Stimulated activated CD4-positive, alpha-beta T cell treated with anti-CD3 and anti-CD28 coated beads, Interleukin-15, amount 100 ng/mL, for 48 hours (primary cell): ENCODE results near the gene CDK17.
A peak's percentile ranks its signal among the peaks of the same experiment; 100 is the strongest.

Source experiments
- DNase-seq, 2 donors: peaks; one replicate each; pipeline ENCODE4 v3.0.0-alpha.2; 2020; ENCODE audit warnings: low read depth in 2 of 2

CDK17 gene

GRCh38 chr12:96263449-96263902, 136.8 kb downstream of the CDK17 start:
- no peak for DNase-seq

- DNase-seq, result no peak
These were observed 138.7 kb downstream of the CDK17 start for GRCh38 chr12:96261557-96261956.

GRCh38 chr12:96260644-96261043, 139.6 kb downstream of the CDK17 start:
- DNase-seq, result no peak

GRCh38 chr12:96260231-96260630, 140.0 kb downstream of the CDK17 start:
- no peak for DNase-seq

GRCh38 chr12:96258104-96258961, 141.9 kb downstream of the CDK17 start:
- DNase-seq, result no peak

GRCh38 chr12:96257550-96258103, 142.6 kb downstream of the CDK17 start:
- DNase-seq, result no peak

- DNase-seq, result no peak
These were observed 143.4 kb downstream of the CDK17 start for GRCh38 chr12:96256672-96257361.

GRCh38 chr12:96255077-96255476, 145.2 kb downstream of the CDK17 start:
- DNase-seq, result no peak

- DNase-seq, result no peak
These were observed 150.0 kb downstream of the CDK17 start for GRCh38 chr12:96250119-96250685.

- DNase-seq, result no peak
These were observed 150.8 kb downstream of the CDK17 start for GRCh38 chr12:96249196-96250118.

GRCh38 chr12:96248136-96248931, 151.9 kb downstream of the CDK17 start:
- DNase-seq, result no peak

GRCh38 chr12:96247563-96247962, 152.7 kb downstream of the CDK17 start:
- no peak for DNase-seq

GRCh38 chr12:96246926-96247505, 153.2 kb downstream of the CDK17 start:
- DNase-seq, result no peak

- DNase-seq, result no peak
These were observed 155.4 kb downstream of the CDK17 start for GRCh38 chr12:96244826-96245225.

GRCh38 chr12:96242597-96242996, 157.6 kb downstream of the CDK17 start:
- DNase-seq, result no peak

- peak in 1 of 2 donors; percentile 18 for DNase-seq
These were observed 158.4 kb downstream of the CDK17 start for GRCh38 chr12:96241846-96242256.

GRCh38 chr12:96241431-96241830, 158.8 kb downstream of the CDK17 start:
- no peak for DNase-seq

- no peak for DNase-seq
These were observed 159.6 kb downstream of the CDK17 start for GRCh38 chr12:96240656-96241055.

GRCh38 chr12:96239711-96240635, 160.3 kb downstream of the CDK17 start:
- no peak for DNase-seq
